ENCODE measurements around the gene ZNF423.
"Not testable (repeated sequence)": the region's sequence is repeated elsewhere in the genome, so short reads cannot be mapped to it uniquely, and the experiment has no call there.

ZNF423 gene

DNA sequence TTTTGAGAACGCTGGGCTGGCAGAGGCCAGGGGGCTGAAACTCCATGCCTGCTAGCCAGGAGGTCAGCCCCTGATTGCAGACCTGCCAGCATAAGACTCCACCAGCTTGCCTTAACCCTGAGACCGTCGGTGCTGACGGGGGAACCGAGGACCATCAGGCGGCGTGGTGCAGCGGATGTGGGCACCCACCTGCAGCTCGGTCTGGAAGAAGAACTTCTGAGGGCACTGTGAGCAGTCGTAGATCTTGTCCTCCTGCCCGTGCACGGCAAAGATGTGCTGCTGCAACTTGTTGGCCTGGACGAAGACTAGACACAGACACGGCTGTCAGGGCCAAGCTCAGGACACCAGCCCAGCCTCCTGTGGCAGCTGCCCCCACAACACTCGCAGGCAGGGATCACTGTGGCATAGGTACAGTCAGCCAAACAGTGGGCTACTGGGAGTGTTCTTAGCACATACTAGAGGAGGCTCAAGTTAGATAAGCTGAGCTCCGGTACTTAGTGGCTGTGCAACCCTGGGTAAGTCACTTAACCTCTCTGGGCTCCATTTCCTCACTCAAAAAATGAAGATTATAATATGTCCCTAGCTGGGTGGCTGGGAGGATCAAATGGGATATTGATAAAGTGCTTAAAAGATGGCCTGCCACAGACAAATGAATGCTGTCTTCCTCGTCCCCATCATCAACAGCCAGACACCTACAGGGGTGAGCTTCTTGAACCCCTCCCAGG lies 332.3 kb downstream of the ZNF423 start:
- no peak for DNase-seq

DNA sequence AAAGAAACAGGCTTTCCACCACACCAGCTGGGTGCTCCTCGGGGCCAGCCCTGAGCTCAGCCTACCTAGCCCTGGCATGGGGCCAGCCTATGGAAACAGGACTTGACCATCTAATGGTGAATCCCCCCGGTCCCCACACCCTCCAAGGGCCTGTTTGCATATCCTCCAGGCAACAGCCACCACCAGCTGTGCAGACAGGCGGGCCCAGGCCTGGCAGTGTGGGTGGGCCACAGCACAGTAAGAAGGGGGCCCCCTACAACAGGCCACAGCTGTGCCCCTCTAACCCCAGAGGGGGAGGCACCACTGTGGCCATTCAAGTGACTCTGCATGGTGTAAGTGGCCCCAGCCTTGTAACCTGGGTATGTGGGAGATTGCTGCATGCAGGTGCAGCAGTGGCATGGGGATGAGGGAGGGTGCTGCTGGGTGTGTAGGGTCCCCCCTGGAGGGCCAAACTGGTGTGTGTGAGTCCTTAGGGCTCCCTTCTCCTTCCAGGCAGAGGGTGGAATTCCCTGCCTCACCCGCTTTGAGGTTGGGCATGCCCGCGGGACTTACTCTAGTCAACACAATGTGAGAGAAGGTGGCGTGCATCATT lies 334.1 kb downstream of the ZNF423 start:
- DNase-seq, result no peak

DNA sequence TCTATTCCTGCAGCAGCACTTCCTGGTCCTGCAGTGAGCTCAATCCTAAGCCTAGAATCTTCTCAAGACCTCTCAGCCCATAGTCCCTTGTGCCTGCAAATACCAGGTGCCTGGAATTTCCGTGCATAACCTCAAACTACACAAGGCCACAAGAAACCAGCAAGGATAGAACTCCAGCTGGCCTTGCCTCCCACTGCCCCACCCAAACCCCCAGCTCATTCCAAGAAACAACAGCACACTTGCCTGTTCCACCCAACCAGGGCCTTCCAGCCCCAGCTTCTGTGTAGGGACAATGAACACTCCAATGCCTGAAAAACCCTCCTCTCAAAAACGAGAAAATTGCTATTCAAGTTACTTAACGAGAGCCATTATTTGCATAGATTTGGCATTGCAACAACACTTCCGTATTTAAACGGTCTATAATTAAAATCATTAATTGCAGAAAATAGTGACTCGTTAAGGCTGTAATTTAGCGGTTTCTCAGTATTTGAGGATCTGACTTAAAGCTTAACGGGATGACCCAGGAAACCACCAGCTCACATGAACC lies 335.3 kb downstream of the ZNF423 start:
- no peak for DNase-seq

DNA sequence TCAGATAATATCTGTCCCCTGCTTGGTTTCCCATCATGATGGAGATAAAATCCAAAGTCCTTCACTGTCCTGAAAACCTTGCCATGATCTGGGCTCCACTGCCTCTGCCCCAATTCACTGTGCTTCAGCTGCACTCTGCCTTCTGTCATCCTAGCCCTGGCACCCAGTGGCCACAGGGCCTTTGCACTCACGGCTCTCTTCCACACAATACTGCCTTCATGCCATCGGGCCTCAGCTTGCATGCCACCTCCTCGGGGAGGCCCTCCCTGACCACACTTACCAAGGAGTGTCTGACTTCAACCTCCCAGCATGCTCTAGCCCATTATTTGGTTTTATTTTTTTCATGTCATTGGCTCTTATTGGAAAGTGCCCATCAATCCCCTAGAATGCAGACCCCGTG lies 336.2 kb downstream of the ZNF423 start:
- DNase-seq, result no peak

DNA sequence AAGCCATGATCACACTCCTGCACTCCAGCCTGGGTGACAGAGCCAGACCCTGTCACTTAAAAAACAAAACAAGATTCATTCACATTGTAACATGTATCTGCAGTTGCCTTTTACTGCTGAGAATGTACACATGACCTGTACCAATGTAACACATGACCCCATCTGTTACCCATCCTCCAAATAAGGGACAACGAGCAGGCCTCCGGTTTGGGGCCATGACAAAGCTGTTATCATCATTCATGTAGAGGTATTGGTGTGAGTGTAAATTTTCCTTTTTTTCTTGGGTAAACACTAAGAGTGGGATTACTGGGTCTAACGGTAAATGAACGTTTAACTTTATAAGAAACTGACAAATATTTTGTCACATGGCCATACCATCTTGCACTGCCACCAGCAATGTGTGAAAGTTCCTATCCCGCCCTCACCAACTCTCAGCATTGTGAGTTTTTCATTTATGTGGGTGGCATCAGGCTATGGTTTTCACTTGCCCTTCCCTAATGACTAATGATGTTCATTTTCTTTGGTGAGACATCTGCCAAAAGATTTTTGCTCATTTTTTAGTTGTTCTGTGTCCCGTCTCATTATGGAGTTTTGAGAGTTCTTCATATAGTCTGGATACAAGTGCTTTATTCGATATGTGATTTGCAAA lies 336.8 kb downstream of the ZNF423 start:
- DNase-seq, result no peak

DNA sequence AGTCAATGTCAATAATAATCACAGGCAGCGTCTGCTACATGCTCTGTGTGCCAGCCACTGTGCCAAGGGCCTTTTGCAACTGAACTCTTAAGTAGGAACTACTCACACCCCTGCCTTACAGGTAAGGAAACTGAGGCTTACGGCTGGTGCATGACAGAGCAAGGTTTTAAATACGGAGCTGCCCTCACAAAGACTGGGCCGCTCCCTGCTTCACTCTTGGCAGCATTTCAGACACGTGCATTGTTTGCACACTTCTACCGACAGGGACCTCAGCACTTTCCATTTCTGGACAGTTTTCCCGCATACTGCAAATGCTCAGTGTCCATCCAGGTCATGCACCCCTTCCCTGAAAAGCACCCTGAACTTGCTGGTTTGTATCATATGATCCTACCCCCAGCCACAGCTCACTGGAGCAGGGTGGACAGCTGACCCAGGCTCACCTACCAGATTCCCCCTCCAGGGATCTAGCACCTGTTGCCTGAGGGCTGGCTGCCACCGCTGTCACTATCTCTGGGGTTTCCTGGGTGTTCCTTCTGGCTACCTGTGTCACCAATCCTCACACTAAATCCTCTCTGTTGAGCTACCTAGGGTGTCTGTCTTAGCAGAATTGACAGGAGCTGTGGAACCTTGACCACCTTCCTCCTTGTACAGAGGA lies 339.4 kb downstream of the ZNF423 start:
- no peak for DNase-seq

DNA sequence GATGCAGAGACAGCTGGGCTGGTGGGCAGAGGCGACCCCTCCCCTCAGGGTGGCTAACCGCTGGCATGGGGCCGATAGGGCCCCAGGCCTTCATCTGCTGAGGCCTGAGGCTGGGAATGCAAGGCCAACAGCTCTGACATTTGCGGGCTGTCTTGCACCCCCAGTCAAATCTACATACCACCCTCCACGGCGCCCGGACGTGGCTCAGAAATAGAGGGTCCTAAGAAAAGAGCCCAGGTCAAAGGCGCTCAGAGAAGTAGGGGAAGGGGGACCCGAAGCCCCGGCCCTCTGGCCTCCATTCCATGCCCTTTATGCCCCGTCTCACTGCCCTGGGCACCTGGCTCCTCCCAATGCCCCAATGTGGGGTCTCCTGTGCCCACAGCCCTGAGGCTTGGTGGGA lies 340.1 kb downstream of the ZNF423 start:
- DNase-seq, result no peak

DNA sequence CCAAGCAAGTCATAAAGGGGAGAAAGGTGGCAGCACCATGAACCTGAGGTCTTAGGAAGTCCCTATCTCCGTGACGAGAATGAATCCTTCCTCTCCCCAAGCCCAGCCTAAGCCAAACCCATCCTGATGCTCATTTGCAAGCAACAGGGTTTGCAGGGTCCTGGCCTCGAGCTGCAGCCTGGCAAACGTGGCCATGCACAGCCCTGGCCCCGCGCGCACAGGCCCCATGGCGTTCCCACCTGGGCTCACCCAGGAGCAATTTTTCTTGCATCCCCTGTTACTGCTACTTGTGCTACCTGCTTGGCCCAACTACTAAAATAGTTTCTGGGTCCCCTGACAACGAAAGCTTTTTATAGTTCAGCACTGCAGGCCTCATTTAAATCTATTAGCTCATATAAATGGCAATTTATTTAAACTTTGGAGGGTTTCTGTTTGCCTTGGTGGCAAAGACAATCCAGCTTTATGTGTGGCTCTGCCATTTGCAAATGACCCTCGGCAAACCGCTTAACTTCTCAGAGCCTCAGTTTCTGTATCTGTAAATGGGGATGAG lies 340.8 kb downstream of the ZNF423 start:
- DNase-seq, result no peak

DNA sequence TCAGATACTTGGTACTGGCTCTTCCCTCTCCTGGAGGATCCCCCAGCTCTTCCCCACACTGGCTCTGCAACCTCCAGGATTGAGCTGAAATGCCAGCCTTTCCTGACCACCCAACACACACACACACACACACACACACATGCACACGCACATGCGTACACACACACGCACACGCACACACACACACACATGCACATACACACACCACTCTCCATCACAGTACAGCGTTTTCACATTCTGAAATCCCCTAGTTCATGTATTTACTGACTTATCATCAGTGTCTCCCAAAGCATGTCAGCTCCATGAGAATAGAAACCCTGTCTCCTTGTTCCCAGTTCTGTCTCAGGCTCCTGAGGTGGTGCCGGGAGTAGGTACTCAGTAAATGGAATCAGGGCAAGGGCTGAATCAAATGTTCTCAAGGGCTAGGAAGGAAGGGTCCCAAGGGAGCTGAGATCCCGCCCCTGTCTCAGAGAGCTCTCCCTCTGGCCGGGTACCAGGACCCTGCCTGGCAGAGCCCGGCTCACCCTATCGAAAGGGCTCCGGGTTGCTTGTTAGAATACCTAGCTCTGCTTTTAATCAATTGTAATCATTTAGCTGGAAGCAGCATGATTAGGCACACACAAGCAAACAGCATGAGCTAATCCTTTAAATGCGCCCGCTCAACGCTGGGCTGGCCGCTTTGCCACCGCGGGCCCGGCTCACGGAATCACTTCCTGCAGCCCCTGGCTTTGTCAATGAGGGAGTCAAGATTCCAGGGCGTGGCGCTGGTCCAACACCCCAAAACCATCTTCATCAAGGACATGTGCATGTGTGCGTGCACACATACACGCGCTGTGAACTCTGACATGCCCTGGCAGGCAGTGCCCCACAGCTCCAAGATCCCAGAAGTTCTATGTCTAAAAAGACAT lies 341.6 kb downstream of the ZNF423 start:
- DNase-seq, result no peak

DNA sequence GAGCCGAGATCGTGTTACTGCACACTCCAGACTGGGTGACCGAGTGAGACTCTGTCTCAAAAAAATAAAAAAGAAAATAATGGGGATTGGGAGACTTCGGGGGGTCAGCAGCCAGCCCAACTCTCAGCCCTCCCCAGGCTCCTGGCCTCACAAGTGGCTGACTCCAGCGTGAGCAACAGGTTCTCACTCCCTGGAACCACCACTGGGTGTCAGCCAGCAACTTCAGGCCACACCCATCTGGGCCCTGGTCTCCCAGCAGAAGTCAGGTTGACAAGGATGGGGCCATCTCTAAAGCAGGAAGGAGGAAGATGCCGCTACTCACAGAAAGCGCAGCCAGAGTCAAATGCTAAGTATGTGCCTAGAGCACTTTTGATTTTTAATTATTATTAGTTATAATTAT lies 342.9 kb downstream of the ZNF423 start:
- DNase-seq, result no peak

DNA sequence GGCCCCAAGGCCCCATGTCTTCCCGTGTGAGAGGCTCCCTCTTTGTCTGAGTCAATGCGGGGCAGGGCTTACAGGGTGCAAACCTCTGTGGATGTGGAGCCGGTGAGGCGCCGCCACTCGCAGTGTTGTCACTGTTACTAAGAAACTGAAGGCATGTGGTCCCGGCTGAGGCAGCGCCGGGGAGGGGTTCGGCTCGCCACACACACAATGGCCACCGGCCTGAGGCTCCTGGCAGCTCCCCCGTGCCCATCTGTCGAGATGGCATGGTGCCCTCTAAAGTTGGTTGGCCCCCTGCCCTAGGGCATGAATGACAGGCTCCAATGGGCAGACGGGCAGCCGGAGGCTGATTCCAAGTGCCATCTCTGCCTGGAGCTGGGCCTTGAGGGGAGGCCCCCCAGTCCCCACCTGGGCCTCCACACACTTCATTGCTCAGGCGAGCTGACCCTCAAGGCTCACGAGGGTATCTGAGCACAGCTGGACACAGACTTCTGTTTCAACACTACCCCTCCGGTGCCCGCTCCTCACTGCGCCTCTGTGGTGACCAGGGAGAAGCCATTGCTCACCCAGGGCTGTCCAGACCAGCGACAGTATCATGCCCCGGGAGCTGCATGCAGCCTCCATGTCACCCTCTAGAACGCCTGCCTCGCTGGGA lies 345.1 kb downstream of the ZNF423 start:
- DNase-seq, result no peak

DNA sequence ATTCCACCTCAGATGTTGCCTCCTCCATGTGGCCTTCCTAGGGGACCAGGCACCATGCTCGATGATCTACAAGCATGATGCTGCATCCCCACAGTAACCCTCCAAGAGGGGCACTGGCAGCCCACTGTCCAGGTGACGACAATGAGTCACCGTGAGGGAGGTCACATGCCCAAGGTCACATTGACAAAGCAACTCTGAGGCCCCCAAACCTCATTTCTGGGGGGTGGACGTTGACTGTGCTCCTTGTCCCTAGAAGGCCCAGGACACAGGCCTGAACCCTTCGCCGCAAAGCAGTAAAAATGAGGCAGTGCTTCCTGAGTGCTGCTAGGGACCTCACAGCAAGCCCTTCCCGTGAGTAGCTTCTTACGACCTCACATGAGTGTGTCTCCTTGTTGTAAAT lies 345.8 kb downstream of the ZNF423 start:
- no peak for DNase-seq

DNA sequence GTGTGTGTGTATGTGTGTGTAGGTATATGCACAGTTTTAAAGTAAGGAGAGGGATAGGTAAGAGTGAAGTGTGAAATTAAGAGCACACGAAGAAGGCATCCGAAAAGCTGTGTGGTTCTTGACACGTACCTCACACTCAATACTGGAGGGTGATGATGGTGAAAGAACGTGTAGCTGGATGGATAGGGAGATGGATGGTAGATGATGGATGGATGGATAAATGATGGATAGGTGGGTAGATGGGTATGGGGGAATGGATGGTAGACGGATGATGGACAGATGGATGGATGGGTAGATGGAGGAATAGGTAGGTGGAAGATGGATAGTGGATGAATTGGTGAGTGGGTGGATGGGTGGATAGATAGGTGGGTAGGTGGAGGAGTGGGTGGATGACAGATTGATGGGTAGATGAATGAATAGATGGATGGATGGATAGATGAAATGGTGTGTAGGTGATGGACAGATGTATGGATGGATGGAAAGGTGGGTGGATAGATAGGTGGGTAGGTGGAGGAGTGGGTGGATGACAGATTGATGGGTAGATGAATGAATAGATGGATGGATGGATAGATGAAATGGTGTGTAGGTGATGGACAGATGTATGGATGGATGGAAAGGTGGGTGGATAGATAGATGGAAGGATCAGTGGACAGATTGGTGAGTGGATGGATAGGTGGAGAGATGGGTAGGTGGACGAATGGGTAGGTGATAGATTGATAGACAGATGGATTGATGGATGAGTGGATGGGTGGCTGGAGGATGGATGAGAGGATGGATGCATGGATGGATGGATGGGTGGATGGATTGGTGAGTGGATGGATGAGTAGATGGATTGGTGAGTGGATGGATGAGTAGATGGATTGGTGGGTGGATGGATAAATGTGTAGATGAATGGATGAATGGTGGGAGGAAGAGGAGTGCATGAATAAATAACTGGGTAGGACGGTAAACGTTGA lies 349.6 kb downstream of the ZNF423 start:
- not testable (repeated sequence) for DNase-seq

DNA sequence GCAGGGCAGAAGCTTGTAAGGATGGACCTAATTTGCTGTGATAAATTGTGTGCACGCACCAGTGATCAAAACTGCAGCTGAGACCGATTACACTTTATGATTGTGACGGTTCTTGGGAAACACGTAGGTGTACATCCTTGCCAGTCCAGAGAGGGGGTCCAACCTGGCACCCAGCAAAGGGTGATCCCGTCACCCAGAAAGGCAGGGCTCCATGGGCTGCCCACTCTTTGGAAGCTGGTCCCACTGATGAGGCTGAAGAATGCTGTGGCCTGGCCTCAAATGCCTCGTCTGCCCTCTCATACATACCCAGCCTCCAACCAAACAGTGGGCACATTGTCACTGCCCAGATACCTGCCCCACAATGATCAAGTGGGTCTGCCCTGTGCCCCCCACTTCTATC lies 350.4 kb downstream of the ZNF423 start:
- DNase-seq, result no peak

DNA sequence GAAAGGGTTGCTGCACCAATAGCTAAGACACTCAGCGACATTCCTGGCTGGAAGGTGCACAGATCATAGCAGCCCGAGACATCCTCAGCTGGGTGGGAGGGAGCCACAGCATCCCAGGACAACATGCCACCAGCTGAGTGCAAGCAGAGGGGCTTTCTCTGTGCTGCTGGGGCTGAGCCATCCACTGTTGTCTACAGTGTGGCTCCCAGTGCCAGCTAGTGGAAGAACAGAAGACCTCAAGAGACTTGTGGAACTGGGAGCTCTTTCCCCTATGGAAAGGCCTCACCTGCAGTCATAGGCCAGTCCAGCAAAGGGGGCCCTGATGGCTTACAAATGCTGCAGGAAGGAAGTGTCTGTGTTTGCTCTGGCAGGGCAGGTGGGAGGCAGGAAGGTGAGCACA lies 351.3 kb downstream of the ZNF423 start:
- DNase-seq, result no peak

DNA sequence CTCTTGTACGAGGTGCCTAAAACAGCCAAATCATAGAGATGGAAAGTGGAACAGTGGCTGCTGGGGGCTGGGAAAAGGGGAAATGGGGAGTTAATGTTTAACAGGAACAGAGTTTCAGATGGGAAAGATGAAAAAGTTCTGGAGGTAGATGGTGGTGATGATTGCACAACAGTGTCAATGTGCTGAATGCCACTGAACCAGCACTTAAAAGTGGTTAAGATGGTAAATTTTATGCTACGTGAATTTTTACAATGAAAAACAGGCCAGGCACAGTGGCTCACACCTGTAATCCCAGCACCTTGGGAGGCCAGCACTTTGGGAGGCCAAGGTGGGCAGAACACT lies 351.9 kb downstream of the ZNF423 start:
- DNase-seq, result no peak

DNA sequence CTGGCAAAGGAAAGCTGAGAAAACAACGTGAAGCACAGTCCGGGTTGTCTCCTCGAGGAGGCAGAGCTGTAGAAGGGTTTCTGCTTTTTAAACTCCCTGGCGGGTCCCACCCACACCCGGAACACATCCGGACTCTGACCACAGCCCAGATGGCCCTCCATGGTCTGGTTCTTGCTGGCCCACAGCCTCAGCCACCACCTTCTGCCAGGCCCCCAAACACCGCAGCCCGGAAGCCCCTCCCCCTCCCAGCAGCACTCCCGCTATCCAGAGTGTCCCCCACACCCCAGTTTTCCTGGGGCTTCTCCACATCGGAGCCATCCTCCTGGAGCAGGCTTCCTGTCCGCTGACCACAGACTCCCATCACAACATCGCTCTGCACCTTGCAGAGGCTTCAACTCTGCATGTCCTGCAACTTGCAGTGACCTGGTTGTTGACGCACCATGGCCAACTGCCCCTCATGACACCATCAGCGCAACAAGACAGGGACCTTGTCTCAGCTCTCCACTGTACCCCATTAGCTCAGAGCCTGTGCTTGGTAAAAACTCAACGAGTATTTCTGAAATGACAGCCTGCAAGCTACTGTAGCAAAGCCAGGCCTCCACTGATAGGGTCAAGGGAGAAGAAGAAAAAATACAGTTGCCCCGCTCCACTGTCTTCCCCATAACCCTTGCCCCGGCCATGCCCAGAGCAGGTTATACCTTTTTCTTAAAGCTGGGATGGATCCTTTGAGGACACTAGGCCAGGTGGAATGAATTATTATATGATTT lies 352.5 kb downstream of the ZNF423 start:
- no peak for DNase-seq

DNA sequence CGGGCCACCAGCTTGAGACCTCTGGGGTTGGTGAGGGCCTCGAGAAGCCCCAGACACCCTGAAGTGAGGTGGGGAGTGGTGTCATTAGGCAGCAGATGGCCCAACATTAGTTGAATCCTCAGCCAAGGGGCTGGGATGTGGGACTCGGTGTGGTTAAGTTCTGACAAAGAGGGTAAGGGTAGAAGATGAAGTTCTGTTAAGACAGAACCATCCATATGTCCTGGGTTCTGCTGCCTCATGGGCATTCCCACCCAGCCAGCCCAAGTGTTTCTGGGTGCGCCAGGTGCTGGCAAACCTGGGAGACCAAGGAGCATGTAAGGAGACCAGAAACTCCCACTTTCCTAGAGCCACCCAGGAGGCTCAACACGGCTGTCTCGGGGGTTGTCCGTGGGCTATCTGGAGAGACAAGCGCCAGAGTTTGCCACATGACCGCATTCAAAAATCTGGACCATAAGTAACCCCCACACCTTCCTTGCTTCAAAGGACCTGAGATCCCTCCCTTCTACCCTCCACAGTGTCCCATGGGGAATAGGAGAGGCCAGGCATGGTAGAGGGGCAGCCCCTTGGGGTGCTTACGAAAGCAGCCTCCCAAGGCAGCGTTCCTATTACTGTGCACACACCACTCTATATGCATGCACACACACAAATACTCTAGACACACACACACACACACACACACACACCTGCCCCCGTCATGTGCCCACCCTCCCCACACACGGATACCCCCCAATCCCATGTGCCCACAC lies 353.6 kb downstream of the ZNF423 start:
- no peak for DNase-seq

Measured in GDM1 (cell line).